Measurements from ENCODE around the gene FAF1. TPM values are rescaled to one million over a fixed set of nuclear protein-coding genes. Genes with fewer than 3 reads are reported as not detected.

FAF1 gene
- total RNA-seq, 1 donor: 49.6 TPM

- Histone ChIP-seq H3K4me3 (ENCODE audit: low read length) (no peak overlapping the region), H3K4me1 (ENCODE audit: insufficient read depth, low read length) (peaks cover 4% of the 10 kb centered on the region), H3K9me3 (ENCODE audit: low read depth, low read length) (no peaks in the 10 kb centered on the region), H3K27me3 (ENCODE audit: insufficient read depth, low read length) (peaks cover 86% of the 10 kb centered on the region)
Observed at GRCh38 chr1:50416553-50417453, 543.3 kb downstream of the FAF1 start.

DNA sequence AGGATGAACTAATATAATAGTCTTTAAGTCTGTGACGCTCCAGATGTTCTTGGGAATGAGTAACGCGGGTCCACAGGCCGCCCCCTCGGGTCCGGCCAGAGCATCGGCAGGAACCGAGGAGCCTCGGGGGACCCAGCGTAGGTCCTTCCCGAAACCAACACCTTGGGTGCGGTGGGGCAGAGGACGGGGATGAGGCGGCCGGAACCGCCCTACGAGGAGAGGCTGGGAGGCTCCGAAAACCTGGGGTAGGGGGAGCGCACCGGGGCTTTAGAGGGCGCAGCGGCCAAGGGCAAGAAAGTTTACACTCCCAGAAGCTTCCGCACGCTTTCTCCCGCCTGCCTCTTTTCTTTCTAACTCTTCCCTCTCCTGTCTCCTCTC, 543.9 kb downstream of the FAF1 start:
- Histone ChIP-seq H3K27me3 (ENCODE audit: insufficient read depth, low read length) (peaks cover 86% of the 10 kb centered on the region), H3K4me1 (ENCODE audit: insufficient read depth, low read length) (peaks cover 3% of the 10 kb centered on the region), H3K9me3 (ENCODE audit: low read depth, low read length) (no peaks in the 10 kb centered on the region), H3K4me3 (ENCODE audit: low read length) (no peak overlapping the region)

GRCh38 chr1:50415235-50416149, 544.6 kb downstream of the FAF1 start:
- Histone ChIP-seq H3K4me3 (ENCODE audit: low read length) (no peak overlapping the region), H3K4me1 (ENCODE audit: insufficient read depth, low read length) (no peaks in the 10 kb centered on the region), H3K27me3 (ENCODE audit: insufficient read depth, low read length) (peaks cover 84% of the 10 kb centered on the region), H3K9me3 (ENCODE audit: low read depth, low read length) (no peaks in the 10 kb centered on the region)

DNA sequence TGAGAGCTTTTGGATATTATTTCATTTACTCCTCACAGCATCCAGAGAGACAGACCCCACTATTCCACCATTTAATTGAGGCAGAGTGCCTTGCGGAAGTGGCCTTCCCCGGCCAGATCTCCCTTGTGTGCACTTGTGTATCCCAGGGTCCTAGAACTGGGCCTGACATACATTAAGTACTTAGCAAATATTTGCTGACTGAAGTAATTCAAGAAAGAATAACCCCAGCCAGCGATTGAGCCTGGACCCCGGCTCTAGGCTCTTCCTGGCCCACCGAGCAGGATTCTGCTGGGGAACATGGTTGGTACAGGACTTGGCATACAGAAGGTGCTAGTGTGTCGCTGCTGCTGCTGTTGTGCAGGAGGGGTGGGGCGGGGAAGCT, 545.2 kb downstream of the FAF1 start:
- H3K27me3 ChIP-seq (ENCODE audit: insufficient read depth, low read length): peaks cover 82% of the 10 kb centered on the region
- H3K4me1 ChIP-seq (ENCODE audit: insufficient read depth, low read length): no peaks in the 10 kb centered on the region
- H3K9me3 ChIP-seq (ENCODE audit: low read depth, low read length): no peaks in the 10 kb centered on the region
- H3K4me3 ChIP-seq (ENCODE audit: low read length): no peak overlapping the region

DNA sequence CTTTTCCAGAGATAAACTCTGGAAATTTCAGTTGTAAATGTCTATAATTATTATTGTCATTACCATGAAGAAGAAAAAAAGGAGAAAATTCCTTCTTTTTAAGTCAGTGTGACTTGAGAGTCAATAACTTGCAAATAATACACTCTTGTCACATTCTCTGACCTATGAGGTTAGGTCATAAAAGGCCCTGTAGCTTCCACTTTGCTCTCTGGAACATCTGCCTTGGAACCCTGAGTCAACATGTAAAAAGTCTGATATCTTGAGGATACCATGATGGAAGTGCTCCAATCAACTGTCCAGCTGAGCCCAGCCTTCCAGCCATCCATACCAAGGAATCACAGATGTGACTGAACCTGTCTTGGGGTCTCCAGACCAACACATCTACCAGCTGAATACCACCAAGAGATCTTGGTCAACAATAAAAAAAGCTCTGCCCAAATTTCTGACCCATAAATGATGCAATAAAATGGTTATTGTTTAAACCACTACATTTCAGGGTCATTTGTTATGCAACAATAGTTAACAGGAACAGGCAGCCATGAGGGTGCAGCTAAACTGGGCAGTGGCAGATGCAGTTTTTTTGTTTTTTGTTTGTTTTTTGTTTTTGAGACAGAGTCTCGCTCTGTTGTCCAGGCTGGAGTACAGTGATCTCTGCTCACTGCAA, 547.1 kb downstream of the FAF1 start:
- no peaks in the 10 kb centered on the region for H3K9me3 ChIP-seq (ENCODE audit: low read depth, low read length)
- peaks cover 77% of the 10 kb centered on the region for H3K27me3 ChIP-seq (ENCODE audit: insufficient read depth, low read length)
- H3K4me1 ChIP-seq (ENCODE audit: insufficient read depth, low read length): no peaks in the 10 kb centered on the region
- H3K4me3 ChIP-seq (ENCODE audit: low read length): no peak overlapping the region

GRCh38 chr1:50405814-50406213, 554.3 kb downstream of the FAF1 start:
- Histone ChIP-seq H3K9me3 (ENCODE audit: low read depth, low read length) (no peaks in the 10 kb centered on the region), H3K27me3 (ENCODE audit: insufficient read depth, low read length) (peaks cover 44% of the 10 kb centered on the region), H3K4me1 (ENCODE audit: insufficient read depth, low read length) (no peaks in the 10 kb centered on the region), H3K4me3 (ENCODE audit: low read length) (no peak overlapping the region)

GRCh38 chr1:50393522-50394120, 566.4 kb downstream of the FAF1 start:
- Histone ChIP-seq H3K4me3 (ENCODE audit: low read length) (no peak overlapping the region), H3K4me1 (ENCODE audit: insufficient read depth, low read length) (no peaks in the 10 kb centered on the region), H3K9me3 (ENCODE audit: low read depth, low read length) (no peaks in the 10 kb centered on the region), H3K27me3 (ENCODE audit: insufficient read depth, low read length) (peaks cover 25% of the 10 kb centered on the region)

Other genes starting within 250 kb of the FAF1 start
- 5.2 TPM for gene CDKN2C, start 10.0 kb upstream of the FAF1 start, total RNA-seq
- not detected for gene C1orf185, start 142.0 kb upstream of the FAF1 start, total RNA-seq

Data from mononuclear cell (primary cell).